Measurements from ENCODE around the gene BTLA. TPM values are rescaled to one million over a fixed set of nuclear protein-coding genes. Genes with fewer than 3 reads are reported as not detected.

Gene BTLA
- total and polyA plus RNA-seq, 10 of the 15 experiments (the other 5 are each of a cell fraction or from before 2014, with no cell fraction given), result 55.4 to 134 (median 84.2) TPM

GRCh38 chr3:112514527-112515128 lies 15.4 kb upstream of the BTLA start (continued):
- TF ChIP-seq ELK1 (IDR thresholded peaks at IDR 0.05; ENCODE audit: low read depth, low read length) (peak; percentile 99), POLR2AphosphoS2 (IDR thresholded peaks at IDR 0.05; ENCODE audit: low read depth, low read length) (no peak), RUNX3 (IDR thresholded peaks at IDR 0.05; ENCODE audit: low read length) (peak; percentile 77), CBFB (IDR thresholded peaks at IDR 0.05; ENCODE audit: low read depth) (no peak), RAD51 (IDR thresholded peaks at IDR 0.05) (peak; percentile 78), ZBTB40 (IDR thresholded peaks at IDR 0.05; ENCODE audit: borderline replicate concordance) (no peak), SREBF1 (IDR thresholded peaks at IDR 0.05; ENCODE audit: low read length) (no peak), CBX5 (IDR thresholded peaks at IDR 0.05; ENCODE audit: low read depth) (peak; percentile 58; the same call in 1 of the 2 replicates), STAT1 (conservative IDR thresholded peaks at IDR 0.05) (no peak), TBL1XR1 (IDR thresholded peaks at IDR 0.05; ENCODE audit: low read depth, low read length) (no peak), ZSCAN29 (IDR thresholded peaks at IDR 0.05) (no peak), SMAD1 (IDR thresholded peaks at IDR 0.05; ENCODE audit: low read depth, partially characterized antibody) (no peak), CEBPZ (IDR thresholded peaks at IDR 0.05; ENCODE audit: low read depth, low read length) (no peak)
- TF ChIP-seq, protein P1, sequence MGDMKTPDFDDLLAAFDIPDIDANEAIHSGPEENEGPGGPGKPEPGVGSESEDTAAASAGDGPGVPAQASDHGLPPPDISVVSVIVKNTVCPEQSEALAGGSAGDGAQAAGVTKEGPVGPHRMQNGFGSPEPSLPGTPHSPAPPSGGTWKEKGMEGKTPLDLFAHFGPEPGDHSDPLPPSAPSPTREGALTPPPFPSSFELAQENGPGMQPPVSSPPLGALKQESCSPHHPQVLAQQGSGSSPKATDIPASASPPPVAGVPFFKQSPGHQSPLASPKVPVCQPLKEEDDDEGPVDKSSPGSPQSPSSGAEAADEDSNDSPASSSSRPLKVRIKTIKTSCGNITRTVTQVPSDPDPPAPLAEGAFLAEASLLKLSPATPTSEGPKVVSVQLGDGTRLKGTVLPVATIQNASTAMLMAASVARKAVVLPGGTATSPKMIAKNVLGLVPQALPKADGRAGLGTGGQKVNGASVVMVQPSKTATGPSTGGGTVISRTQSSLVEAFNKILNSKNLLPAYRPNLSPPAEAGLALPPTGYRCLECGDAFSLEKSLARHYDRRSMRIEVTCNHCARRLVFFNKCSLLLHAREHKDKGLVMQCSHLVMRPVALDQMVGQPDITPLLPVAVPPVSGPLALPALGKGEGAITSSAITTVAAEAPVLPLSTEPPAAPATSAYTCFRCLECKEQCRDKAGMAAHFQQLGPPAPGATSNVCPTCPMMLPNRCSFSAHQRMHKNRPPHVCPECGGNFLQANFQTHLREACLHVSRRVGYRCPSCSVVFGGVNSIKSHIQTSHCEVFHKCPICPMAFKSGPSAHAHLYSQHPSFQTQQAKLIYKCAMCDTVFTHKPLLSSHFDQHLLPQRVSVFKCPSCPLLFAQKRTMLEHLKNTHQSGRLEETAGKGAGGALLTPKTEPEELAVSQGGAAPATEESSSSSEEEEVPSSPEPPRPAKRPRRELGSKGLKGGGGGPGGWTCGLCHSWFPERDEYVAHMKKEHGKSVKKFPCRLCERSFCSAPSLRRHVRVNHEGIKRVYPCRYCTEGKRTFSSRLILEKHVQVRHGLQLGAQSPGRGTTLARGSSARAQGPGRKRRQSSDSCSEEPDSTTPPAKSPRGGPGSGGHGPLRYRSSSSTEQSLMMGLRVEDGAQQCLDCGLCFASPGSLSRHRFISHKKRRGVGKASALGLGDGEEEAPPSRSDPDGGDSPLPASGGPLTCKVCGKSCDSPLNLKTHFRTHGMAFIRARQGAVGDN (IDR thresholded peaks at IDR 0.05), result peak; percentile 33; the same call in 1 of the 2 replicates
- TF ChIP-seq, protein P2, sequence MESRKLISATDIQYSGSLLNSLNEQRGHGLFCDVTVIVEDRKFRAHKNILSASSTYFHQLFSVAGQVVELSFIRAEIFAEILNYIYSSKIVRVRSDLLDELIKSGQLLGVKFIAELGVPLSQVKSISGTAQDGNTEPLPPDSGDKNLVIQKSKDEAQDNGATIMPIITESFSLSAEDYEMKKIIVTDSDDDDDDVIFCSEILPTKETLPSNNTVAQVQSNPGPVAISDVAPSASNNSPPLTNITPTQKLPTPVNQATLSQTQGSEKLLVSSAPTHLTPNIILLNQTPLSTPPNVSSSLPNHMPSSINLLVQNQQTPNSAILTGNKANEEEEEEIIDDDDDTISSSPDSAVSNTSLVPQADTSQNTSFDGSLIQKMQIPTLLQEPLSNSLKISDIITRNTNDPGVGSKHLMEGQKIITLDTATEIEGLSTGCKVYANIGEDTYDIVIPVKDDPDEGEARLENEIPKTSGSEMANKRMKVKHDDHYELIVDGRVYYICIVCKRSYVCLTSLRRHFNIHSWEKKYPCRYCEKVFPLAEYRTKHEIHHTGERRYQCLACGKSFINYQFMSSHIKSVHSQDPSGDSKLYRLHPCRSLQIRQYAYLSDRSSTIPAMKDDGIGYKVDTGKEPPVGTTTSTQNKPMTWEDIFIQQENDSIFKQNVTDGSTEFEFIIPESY (IDR thresholded peaks at IDR 0.05), result no peak
